Measurements from ENCODE around the gene ZNF644.
"Not testable (repeated sequence)": the region's sequence is repeated elsewhere in the genome, so short reads cannot be mapped to it uniquely, and the experiment has no call there.

The ZNF644 gene

GRCh38 chr1:90925928-90926869 lies 95.6 kb downstream of the ZNF644 start:
- no peak for DNase-seq

DNA sequence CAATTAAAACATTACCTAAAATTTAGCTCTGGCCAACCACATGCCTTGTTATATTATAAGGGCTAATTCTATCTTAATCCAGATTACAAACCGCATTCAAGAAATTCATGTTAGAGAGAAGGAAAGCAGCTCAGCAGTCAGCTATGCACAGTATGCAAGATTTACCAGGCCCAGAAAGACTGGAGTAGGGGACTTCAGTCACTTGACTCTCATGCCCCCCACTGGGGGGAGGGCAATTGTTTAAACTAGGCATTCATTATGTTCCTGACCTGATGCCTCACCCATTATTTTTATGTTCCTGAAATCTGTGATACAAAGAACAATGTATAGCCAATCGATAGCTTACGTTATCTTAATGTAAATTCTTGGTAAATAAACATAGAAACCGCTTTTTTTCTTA lies 96.9 kb downstream of the ZNF644 start:
- DNase-seq: no peak

- no peak for DNase-seq
These were observed 98.8 kb downstream of the ZNF644 start for GRCh38 chr1:90922996-90923395.

DNA sequence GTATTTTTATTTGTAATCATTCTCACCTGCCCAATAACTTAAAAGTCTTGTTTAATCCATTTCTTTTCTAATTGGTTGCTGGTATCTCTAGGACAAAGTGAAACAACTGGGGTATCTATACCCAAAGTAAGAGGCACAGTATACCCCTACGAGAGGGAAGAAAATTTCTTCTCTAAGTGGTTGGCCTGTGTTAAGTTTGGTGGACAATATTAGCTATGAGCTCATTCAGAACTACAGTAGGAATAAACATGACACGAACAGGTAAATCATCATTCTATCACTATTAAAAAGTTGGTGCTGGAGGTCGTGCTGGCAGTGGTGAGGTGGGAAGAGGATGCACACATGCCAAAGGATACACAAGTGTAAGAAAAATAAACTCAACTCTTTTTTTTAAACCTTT lies 99.6 kb downstream of the ZNF644 start:
- no peak for DNase-seq

GRCh38 chr1:90919900-90920299 lies 101.9 kb downstream of the ZNF644 start:
- DNase-seq: no peak

DNA sequence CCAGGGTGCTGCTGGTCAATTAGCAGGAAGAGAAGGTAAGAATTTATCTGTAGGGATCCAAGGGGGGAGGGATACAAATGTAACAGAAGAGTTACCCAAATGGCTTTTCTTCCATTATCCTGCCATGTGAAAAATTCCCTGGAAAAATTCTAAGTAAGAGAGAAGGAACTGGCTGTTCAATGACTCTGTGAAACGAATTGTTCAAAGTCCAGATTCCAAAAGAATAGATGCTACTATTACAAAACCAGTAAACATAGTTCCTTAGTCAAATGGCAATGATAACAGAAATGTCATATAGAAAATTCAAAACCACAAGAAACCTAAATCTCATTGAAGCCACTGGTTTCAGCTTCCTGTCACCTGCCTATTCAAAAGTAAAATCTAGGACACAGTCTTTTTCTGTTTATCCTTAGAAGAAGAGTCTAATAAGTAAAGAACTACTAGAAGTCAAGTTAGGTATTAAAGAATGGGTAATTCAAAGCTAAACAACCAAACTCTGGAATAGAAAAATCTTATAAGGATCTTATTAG lies 102.6 kb downstream of the ZNF644 start:
- DNase-seq: no peak

GRCh38 chr1:90911353-90911752 lies 110.5 kb downstream of the ZNF644 start:
- DNase-seq: no peak

DNA sequence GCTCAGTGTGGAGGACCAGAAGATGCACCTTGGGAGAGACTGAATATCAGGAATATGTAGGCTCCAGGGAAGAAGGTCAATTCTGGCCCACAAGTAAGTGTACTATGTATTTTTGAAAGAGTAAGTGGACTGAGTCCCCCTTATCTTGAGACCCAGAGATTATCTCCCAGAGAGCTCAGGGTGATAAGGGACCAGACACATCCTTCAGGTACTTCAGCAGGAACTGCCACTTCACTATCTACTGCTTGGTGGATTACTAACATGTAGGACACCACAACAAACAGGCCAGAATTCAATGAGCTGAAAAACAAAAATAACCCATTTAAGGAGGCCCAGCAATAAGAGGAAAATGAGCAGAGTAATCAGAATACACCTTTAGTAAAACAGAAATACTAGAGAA lies 119.2 kb downstream of the ZNF644 start:
- no peak for DNase-seq

DNA sequence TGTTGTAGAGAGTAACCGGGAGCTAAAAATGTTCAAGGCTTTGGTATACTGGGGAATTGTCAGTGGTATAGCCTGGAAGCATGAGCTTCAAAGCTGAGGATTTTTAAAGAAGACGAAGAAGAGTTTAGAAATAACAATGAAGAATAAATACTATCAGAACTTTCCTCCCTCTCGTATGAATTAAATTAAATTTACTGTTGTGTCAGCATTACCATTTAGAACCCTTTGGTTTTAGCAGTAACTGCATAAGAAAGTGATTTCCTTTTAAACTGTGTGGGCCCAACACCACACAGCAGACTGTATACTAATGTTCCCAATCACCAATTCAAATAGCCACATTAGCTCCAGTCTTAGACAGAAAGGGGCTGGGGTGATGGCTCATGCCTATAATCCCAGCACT lies 122.6 kb downstream of the ZNF644 start:
- DNase-seq: no peak

- DNase-seq: not testable (repeated sequence)
These were observed 128.2 kb downstream of the ZNF644 start for GRCh38 chr1:90893679-90894078.

GRCh38 chr1:90892884-90893283 lies 129.0 kb downstream of the ZNF644 start:
- DNase-seq: not testable (repeated sequence)

- DNase-seq: not testable (repeated sequence)
These were observed 129.6 kb downstream of the ZNF644 start for GRCh38 chr1:90892196-90892595.

DNA sequence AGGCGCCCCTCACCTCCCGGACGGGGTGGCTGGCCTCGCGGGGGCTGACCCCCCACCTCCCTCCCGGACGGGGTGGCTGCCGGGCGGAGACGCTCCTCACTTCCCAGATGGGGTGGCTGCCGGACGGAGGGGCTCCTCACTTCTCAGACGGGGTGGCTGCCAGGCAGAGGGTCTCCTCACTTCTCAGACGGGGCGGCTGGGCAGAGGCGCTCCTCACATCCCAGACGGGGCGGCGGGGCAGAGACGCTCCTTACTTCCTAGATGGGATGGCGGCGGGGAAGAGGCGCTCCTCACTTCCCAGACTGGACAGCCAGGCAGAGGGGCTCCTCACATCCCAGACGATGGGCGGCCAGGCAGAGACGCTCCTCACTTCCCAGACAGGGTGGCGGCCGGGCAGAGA lies 130.1 kb downstream of the ZNF644 start:
- DNase-seq: not testable (repeated sequence)

DNA sequence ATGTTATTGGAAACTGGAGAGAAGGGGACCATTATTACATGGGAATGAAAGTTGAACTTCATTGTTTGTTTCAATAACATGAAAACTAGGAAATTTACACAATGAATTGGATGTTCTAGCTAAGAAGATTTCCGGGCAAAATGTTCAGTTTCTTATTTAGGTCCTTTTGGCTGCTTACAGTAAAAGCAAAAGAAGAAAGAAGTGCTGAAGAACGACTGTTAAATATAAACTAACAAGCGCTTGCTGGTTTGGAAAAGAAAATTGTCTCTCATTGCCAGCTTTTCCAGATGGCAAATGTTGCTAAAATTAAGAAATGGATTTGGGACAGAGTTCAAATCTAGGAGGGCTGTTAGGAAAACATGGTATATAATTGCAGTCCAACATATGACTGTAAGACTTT lies 139.6 kb downstream of the ZNF644 start:
- DNase-seq: no peak

GRCh38 chr1:90881034-90881433 lies 140.8 kb downstream of the ZNF644 start:
- DNase-seq: no peak

GRCh38 chr1:90879281-90879680 lies 142.6 kb downstream of the ZNF644 start:
- DNase-seq: no peak

DNA sequence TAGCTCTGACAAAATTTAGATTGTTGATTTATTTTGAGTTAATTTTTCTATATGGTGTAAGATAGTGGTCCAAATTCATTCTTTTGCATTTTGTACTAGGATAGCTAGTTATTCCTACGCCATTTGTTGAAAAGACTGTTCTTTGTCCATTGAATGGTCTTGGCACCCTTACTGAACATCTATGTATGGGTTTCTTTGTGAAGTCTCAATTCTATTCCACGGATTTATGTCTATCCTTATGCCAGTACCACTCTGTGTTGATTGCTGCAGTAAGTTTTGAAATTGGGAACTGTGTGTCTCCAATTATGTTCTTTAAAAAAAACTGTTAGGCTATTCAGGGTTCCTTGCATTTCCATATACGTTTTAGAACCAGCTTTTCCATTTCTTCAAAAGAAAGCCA lies 145.7 kb downstream of the ZNF644 start:
- DNase-seq: no peak

All from CD4-positive, alpha-beta T cell treated with Interleukin-15 for 1 hour (primary cell).